T-helper 2 cell (primary cell): ENCODE results near the gene TARDBP.
"Not testable (repeated sequence)": the region's sequence is repeated elsewhere in the genome, so short reads cannot be mapped to it uniquely, and the experiment has no call there.

ENCODE experiments used
- DNase-seq, 5 experiments: peaks; one replicate each; pipeline versions ENCODE4 v3.0.0 to v3.0.0-alpha.2; 2012 to 2022
- total RNA-seq, 2 donors: gene quantifications; one replicate each; lab custom pipeline; 2026; lab: John Stamatoyannopoulos, UW

Gene TARDBP
- total RNA-seq = 85.7 to 126 reads per million in 2 donors

DNA sequence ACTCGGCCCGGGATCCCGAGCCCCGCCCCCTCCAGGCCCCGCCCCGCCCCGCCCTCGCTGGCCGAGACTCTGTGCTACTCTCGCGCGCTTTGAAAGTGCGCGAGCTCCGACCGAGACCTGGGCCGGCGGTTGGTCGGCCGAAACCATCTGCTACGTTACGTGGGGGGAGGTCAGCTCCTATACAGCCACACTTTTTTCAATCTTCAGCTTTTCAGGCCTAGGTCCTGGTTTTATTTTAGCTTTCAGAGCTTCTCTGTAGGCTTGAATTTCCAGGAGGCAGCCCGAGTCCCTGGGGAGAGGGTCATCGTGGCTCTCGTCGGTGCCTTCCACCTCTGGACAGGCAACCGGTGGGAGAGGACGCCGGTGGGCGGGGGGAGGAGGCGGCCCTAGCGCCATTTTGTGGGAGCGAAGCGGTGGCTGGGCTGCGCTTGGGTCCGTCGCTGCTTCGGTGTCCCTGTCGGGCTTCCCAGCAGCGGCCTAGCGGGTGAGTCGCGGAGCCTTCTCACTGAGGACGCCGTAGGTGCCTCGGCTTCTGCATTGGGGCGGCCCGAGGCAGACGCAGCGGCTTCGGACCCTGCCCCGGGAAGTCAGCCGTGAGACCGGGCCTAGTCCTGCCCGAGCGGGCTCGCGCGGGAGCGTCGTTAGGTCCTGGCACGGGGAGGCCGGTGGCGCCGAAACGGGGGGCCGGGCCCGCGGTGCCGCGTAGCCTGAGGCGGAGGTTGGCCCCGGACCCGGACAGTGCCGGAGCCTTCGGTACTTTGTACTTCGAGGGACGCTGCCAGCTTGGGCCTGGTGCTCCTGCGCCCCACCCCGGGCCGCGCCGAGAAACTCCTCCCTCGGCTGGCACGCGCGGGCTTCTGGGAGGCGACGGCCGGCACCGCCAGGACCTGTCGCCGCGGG lies at the start of gene TARDBP:
Gene TARDBP, plus strand, starts transcription at position 395 of the 900 bp plus-strand sequence. CDS start 1,074 bp downstream, outside the sequence.
- DNase-seq = peak; percentile 80 to 93 (median 87)

- no peak for DNase-seq
Measured at GRCh38 chr1:10965546-10966226, 46.8 kb upstream of the TARDBP start.

DNA sequence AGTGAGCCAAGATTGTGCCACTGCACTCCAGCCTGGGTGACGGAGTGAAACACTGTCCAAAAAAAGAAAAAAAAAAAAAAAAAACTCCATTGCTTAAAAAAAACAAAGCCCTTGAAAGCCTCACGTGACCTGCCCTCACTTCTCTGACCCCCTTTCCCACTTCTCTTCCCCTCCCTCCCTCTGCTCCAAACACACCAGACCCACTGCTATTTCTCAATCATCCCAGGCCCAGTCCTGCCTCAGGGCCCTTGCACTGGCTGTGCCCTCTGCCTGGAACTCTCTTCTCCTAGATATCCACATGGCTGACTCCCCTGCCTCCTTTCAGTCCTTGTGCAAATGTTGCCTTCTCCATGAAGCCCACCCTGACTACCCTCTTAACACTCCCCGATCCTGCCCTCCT lies 45.4 kb upstream of the TARDBP start:
- no peak for DNase-seq

DNA sequence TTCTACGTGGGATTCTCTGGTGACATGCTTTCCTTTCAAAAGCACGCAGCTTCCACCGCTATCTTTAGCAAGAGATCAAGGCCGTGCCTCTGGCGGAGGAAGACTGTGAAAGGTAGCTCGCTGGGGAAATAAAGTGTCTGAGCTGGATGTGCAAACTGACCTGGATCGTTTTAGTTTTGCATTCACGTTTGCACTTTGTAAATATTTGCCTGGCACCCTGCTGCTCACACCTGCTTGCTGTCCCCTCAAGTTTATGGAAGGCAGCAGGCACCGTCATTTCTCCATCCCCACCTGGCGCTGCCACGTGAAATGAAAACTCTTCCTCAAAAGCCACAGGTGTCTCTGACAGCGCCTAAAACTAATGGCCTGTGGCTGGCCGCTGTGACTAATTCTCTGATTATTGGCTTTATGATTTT lies 44.0 kb upstream of the TARDBP start:
- no peak for DNase-seq

DNA sequence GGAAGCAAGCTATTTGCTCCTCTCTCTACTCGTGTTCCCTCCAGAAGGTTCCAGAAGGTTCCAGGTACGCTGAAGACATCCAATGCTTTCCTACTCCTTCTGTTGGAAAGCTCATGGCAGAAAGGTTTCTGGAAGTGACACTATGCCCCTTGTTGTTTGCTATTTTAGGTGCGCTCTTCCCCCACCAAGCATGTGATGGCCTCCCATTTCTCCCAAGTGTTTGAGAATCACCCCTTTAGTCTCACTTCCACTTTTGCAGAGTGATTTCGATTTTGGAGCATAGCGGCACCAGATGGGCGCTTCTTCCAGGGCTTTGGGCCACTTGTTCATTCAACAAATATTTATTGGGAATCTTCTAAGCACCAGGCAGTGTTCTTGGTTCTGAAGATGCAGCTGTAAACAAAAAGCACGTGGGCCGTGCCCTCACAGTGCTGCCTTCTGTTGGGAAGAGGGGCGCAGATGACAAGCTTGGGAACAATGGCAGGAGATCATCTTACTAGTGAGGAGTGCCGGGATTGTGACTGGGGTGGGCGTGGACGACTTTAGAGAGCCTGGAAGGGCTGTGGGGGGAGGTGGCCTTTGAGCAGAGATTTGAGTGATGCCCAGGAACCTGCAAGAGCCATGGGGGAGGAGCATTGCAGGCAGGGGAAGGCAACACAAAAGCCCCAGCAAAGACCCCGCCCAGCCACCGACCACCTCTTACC lies 43.0 kb upstream of the TARDBP start:
- no peak for DNase-seq

- DNase-seq = no peak
Measured at GRCh38 chr1:10969971-10970332, 42.5 kb upstream of the TARDBP start.

DNA sequence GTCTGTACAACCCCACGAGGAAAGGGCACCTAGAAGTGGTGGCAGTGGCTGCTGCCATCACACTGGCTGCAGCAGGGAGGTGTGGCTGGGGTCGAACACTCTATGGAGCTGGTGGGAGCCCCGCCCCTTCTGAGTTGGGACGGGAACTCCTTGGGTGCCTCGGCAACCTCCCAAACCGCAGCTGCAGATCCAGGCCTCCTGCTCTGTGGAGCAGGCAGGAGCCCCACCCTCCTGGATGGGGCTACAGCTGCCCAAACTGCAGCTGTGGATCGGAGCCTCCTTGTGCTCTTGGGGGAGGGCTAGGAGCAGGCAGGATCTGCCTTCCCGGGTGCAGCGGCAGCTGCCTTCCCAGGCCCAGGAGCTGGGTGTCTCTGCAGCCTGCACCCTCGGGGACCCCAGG lies 38.9 kb upstream of the TARDBP start:
- DNase-seq = no peak

- no peak for DNase-seq
Measured at GRCh38 chr1:10973956-10974881, 38.2 kb upstream of the TARDBP start.

GRCh38 chr1:10975567-10976326 lies 36.7 kb upstream of the TARDBP start:
- no peak for DNase-seq

DNA sequence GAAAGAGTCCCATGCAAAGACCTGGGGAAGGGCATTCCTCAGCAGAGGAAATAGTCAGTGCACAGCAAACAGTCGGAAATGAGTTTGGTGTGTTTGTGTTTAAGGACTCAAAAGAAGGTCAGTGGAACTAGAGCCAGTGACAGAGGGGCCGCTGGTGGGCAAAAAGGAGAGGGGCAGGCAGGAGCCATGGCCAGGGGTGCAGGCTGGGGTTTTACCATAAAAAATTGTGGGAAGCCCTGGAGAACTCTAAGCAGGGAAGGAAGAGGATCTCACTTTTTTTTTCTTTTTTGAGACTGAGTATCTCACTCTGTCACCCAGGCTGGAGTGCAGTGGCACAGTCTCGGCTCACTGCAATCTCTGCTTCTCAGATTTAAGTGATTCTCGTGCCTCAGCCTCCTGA lies 33.7 kb upstream of the TARDBP start:
- DNase-seq = no peak

GRCh38 chr1:10979483-10979920 lies 33.0 kb upstream of the TARDBP start:
- no peak for DNase-seq

DNA sequence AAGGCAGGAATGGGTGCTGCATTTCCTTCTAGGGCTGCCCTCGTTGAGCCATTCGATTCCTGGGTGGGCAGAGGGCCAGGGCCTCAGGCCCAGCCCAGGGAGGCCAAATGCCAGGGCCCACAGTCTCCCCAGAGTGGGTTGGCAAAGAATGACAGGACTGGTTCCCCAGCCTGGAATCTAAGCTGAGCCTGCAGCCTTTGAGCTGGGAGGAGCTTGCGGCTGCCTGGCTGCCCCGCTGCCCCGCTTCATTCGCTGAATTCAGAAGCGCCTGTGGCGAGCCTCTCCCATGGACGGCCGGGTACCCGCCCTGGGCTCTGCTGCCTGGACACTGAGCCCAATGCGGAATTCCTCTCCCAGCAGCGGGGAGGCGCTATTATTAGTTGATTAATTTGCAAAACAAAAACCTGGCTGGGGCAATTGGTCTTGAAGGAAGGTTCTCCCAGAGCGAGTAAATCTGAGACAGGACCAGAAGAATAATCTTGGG lies 32.3 kb upstream of the TARDBP start:
- DNase-seq = no peak

- DNase-seq = no peak
Measured at GRCh38 chr1:10980841-10981727, 31.4 kb upstream of the TARDBP start.

GRCh38 chr1:10986525-10986890 lies 25.9 kb upstream of the TARDBP start:
- DNase-seq = no peak

DNA sequence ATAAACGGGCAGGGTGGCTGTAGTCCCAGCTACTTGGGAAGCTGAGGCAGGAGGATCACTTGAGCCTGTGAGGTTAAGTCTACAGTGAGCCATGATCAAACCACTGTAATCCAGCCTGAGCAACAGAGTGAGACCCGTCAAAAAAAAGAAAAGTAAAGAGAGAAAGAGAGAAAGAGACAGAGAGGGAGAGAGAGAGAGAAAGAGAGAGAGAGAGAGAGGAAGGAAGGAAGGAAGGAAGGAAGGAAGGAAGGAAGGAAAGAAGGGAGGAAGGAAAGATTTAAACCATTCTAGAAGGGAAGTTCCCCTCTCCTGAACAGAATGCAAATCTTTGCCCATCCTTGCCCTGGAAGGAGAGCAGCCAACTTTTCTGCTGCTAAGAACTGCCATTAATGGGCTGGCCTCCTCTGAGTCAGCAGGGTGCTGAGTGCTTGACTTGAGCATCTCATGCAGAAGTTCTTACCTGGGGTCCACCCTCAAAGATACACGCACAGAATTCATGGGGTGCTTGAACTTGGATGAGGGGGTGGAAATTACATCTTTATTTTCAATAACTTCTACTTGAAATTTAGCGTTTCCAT lies 24.5 kb upstream of the TARDBP start:
- DNase-seq = no peak

- DNase-seq = no peak
Measured at GRCh38 chr1:10989095-10989494, 23.4 kb upstream of the TARDBP start.

- DNase-seq = not testable (repeated sequence)
Measured at GRCh38 chr1:10989920-10990516, 22.4 kb upstream of the TARDBP start.

DNA sequence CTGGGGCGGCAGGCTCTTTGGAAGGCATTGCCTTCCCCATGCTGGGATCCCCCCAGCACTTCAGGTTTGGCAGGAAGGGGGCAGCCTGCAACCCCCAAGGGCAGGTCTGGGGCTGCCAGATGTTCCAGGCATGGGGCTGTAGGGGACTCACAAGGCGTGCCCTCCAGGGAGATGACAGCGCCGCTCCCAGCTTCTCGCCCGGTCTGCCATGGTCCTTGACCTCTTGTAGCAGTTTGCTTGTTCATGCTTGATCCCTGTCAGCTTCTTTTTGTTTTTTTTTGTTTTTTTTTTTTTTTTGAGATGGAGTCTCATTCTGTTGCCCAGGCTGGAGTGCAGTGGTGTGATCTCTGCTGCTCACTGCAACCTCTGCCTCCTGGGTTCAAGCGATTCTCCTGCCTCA lies 21.6 kb upstream of the TARDBP start:
- no peak for DNase-seq

DNA sequence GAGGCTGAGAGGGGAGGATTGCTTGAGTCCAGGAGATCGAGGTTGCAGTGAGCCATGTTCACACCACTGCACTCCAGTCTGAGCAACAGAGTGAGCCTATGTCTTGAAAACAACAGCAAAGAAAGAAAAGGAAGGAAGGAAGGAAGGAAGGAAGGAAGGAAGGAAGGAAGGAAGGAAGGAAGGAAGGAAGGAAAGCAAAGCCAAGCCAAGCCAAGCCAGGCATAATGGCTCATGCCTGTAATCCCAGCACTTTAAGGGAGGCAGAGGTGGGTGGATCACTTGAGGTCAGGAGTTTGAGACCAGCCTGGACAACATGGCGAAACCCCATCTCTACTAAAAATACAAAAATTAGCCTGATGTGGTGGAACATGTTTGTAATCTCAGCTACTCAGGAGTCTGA lies 20.4 kb upstream of the TARDBP start:
- not testable (repeated sequence) for DNase-seq
